MM.1S (cell line): ENCODE results near the gene FBXW5.

Experiments used
- EZH2 ChIP-seq: fragments of 300-600 bp; sonication (generic); optimal IDR thresholded peaks from 2 replicates; pipeline ENCODE3; 2017; ENCODE audit warnings: low read depth, mild to moderate bottlenecking, antibody characterized with exemption, low read length, mixed read lengths
- TF ChIP-seq, protein P1 (sequence below): fragments of 300-600 bp; sonication (generic); IDR thresholded peaks from 2 replicates; pipeline ENCODE4 v1.5.1; 2016; ENCODE audit warnings: antibody characterized with exemption, low read length, mixed read lengths

GRCh38 chr9:136946228-136947027, 1.9 kb upstream of the FBXW5 start:
- TF ChIP-seq, protein P1, sequence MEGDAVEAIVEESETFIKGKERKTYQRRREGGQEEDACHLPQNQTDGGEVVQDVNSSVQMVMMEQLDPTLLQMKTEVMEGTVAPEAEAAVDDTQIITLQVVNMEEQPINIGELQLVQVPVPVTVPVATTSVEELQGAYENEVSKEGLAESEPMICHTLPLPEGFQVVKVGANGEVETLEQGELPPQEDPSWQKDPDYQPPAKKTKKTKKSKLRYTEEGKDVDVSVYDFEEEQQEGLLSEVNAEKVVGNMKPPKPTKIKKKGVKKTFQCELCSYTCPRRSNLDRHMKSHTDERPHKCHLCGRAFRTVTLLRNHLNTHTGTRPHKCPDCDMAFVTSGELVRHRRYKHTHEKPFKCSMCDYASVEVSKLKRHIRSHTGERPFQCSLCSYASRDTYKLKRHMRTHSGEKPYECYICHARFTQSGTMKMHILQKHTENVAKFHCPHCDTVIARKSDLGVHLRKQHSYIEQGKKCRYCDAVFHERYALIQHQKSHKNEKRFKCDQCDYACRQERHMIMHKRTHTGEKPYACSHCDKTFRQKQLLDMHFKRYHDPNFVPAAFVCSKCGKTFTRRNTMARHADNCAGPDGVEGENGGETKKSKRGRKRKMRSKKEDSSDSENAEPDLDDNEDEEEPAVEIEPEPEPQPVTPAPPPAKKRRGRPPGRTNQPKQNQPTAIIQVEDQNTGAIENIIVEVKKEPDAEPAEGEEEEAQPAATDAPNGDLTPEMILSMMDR: no peak
- TF ChIP-seq EZH2: no peak
